GM18873 (cell line): Measurements from ENCODE around the gene CCDC27.

ENCODE experiments used
- ATAC-seq: cut with Tn5 transposase; IDR thresholded peaks from one replicate; pipeline ENCODE4 v1.9.1; 2021; ENCODE audit warnings: mild to moderate bottlenecking, moderate library complexity, moderate number of reproducible peaks; ENCODE audit not compliant: unreplicated experiment, low FRiP score

CCDC27 gene

DNA sequence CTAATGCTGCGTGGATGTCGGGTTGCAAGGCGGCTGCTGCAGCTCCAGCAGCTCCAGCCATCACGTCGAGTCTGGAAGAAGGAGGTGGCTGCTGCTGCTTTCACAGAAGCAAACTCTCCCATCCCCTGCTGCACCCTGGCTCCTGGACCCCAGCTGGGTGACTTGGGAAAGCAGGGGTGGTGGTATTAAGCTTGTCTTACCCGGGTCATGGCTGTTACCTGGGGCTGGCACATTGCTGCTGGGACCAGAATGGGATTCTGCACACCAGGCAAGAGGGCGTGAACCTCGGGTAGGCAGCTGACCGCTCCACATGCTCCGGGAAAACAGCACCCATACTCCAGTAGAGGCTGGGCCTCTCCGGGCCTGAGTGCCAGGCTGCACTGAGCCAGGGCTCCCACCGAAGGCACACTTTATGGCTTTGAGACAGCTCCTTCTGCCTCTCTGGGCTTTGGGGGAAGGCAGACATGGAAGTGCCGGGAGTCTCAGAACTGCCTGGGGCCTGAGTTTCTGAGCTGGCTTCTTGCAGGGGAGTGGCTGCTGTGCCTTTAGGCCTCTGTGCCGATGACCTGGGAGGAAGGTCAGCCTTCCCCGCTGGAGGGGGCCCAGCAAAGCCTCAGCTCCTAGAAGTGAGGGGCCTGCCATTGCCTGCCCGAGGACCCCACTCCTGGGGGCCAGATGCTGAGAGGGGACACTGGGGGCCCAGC is 21.5 kb downstream of the CCDC27 start:
- ATAC-seq = no peak

DNA sequence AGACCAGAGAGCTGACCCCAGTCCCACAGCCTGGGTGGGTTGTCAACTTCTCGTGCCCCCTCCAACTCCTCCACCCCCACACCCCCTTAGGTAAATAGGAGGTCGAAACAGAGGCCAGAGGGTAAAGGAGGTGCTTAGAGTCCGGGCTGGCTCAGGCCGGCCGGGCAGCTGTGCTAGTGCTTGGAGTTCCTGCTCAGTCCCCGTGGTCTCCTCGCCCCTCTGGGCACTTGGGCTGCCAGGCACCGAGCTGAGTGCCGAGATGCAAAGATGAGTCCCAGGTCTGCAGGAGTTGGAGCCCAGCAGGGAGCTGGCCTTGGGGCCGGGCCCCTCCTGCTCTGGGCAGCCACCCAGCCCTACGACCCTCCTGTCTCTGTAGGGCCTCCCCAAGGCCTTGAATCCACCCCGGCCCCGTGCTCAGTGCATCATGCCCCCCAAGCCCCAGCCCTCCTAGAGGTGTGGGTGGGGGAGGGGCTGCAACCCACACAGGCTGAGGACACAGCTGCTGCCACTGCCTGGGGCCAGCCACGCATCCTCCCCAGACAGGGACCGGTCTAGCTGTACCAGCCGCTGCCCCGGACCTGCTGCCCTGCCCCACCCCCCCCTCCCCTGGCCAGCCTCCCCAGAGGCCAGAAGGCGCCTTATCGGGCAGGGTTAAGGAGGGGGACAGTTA is 22.2 kb downstream of the CCDC27 start:
- no peak for ATAC-seq

DNA sequence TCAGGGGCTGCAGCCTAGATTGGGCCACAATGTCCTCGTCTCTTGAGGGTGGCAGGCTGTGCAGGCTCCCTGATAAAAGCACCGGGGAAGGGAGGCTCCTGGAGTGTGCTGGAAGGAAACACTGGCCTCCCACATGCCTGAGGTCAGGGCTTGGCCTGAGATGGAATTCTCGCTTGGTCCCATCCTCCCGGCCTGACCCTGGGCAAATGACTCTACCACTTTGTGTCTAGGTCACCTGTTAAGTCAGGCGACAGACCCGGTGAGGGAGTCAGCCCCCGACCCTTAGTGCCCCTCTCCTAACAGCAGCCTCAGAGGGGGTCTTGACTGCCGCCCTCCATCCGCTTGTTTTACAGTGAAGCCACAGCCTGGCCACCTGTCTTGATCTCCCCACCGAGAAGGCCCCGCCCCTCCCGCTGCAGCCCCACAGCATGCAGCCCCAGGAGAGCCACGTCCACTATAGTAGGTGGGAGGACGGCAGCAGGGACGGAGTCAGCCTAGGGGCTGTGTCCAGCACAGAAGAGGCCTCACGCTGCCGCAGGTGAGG is 22.8 kb downstream of the CCDC27 start:
- ATAC-seq = no peak

DNA sequence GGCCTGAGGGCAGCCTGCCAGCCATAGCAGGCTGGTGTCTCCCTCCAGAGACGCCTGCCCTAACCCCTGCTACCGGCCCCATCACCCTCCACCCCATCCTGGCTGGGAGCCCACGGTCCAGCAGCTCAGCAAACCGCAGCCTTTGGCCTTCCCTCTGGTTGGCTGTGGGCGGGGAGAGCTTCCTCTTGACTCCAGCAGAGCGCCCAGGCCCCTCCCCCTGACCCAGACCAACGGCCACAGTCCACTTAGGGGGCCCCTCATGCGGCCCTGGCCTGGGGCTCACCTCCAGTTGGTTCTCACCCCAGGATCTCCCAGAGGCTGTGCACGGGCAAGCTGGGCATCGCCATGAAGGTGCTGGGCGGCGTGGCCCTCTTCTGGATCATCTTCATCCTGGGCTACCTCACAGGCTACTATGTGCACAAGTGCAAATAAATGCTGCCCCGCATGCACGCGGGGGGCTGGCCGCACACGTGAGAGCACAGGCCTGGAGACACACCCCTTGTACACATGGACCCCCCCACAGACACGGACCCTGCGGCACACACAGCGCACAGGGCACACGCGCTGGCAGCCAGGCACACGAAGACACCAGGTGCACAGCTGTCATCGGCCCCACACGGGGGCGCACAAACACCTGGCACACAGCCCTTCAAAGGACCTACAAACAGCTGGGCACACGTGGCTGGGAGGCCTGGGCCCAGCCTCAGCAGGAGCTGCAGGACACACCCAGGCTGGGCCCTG is 23.4 kb downstream of the CCDC27 start:
- no peak for ATAC-seq

DNA sequence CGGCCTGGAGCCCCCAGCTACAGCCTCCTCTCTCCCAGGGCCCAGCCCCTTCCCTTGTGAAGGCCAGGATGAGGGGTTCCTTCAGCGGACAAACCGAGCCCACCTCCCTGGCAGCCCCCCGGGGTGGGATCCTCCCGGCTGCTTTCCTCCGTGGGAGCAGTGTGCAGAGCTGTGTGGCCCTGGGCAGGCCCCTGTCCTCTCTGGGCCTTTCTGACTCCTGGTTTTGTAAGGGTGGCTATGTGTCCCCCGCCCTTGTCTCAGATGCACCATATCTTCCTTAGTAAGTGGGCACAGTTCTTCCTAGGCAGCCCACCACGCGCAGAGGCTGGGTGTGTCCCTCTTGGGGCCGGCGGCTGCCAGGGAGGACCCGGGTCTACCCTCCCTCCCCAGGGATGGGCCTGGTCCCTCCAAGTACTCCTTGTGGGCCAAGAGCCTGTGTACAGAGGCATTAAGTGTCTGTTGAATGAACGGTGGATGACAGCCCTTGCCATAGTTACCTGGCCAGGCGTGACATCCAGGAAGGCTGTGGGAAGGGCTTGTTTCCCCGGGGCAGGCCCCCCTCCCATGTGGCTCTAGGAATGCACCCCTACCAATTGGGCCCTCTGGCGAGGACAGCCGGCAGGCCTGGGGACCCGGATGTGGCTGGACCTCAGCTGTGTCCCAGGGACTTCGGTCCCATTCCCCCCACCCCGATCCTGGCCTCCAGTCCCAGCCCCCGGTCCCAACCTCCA is 24.1 kb downstream of the CCDC27 start:
- ATAC-seq = no peak

DNA sequence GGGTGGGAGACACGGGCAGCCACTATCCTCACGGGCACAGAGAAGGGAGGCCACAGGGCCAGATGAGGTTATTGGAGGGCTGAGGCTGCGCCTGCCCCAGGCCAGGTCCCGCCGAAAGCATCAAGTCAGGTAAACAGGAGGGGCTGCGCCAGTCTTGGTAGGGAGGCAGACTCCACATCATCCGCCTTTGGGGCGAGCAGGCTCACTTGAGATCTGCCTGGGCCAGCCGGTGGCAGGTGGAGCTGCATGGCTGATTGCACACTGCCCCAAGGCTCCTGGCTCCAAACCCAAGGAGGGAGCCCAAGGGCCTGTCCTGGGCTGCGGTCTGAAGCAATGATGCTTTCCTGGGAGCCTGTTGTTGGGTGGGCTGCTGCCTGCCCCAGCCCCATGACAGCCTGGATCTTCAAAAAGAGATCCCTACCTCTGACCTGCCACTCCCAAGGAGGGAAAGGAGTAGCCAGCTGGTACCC is 24.9 kb downstream of the CCDC27 start:
- ATAC-seq = no peak

DNA sequence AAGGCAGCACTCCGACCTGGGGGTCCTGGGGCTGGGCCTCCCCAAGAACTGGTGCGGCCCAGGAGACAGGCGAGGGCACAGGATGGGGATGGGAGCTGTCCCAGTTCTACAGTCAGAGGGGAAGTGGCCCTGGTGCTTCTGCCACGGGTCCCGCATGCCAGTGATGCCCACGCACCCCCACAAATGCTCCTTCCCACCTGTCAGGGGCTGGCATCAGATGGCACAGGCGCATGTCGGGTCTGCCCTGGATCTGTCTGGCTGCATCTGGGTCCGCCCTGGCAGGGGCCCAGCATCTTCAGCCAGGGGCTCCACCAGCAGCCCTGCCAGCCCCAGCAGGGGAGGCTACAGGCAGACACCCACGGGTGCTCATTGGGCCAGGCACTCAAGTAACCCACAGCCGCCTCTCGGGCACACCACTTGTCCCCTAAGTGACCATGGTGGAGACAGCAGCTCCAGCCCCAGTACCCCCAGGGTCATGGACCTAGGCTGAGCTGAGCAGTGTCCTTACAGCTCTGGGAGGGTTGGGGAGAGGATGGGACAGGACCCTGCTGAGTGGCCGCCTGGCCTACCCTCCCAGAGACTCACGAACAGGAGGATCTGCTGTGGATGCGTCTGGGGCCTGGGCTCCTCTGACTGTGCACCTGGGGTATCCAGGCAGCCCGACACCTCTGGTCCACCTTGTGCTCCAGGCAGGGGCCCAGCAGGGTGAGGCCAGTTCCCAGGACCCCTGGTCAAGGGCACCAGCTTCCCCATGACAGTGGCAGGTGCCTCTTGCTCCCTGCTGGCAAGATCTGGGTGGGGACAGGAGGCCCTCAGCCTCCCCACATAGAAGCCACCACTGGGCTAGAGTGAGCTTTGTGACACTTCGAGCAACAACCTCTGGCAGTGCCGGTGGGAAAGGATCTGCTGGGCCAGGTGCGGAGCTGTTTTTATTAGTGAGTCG is 25.7 kb downstream of the CCDC27 start:
- no peak for ATAC-seq

DNA sequence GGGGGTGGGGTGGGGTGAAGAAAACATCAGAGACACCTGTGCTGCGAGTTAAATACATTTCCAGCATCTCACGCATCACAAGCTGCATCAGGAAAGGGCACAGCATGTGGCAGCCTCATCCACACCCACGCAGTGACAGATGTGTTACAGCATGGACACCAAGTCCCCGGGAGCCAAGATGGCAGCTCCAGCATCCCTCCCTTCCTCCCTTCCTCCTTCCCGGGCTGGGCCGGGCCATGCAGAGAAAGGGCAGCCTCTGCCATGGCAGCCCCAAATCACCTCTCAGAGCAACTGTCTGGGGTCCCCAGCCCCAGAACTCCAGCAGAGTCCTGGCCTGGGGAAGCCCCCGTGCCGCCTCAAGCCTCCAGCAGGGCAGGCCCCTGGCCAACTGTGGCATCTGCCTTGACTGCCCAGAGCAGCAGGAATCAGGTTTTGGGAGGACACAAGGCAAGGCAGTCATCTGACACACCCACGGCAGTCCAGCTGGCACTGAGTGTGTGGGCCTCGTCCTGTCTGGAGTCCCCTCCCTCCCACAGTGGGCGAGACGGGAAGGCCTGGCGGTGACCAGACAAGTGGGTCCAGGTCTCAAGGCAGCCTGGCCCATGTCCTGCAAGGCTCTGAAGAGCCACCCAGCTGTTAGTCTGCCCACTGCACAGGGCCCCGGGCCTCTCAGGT is 26.5 kb downstream of the CCDC27 start:
- ATAC-seq = no peak

DNA sequence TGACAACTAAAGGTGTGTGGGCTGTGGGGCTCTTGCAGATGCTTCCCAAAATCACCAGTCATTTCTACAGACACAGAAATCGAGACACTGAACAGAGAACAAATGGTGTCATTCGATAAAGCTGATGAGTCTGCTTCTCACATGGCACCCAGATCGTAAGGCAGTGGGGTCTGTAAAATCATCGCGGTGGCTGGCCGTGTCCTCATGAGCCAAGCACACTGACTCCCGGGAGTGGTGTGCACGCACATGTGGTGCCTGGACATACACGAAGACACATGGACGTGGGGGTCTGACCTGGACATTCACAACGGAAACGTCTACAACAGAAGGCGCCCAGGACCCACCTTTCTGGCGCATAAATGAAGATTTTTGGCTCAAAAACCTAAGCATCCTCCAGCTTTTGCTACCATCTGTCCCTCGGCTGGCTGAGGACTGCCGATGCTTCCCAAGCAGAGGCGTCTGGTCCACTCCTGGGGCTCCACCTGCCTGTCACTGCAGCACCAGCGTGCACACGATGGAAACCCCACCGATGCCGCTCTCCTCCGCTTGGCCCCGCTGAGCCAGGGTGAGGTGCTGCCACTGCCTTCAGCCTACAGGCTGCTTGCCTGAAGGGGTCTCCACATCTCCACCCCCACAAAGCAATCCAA is 27.1 kb downstream of the CCDC27 start:
- ATAC-seq = no peak

DNA sequence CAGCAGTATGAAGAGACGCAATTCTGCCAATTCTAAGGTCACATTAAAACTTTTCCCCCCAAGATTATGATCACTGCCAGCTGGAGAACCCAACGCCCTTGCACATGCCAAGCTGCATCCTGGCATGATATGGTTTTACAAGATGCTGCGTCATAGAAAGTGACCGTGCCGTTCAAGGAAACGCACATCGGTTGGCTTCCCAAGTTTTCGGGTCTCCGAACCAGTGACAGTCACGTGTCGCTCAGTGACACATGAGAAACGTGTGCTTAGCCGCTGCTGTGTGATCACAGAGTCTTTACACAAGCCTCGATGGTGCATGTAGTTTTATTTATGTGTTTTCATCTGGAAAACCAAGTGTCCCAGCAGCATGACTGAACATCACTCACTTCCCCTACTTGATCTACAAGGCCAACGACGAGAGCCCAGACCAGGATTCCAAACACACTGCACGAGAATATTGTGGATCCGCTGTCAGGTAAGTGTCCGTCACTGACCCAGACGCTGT is 27.7 kb downstream of the CCDC27 start:
- no peak for ATAC-seq

DNA sequence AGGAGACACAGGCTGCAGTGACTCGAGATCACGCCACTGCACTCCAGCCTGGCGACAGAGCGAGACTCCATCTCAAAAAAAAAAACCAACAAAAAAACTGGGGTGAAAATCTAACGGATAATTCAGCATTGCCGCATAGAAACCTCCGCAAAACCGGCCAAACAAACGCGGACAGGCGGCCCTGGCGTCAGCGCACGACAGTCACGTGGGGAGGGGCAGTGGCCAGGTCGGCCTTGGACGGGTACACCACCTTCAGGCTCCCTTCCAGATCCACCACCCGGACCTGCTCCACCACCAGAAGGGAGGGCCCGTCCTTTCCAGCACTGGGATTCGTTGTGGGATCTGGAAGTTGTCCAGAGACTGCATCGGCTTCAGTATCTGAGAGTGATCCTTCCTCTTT is 28.7 kb downstream of the CCDC27 start:
- ATAC-seq = no peak

DNA sequence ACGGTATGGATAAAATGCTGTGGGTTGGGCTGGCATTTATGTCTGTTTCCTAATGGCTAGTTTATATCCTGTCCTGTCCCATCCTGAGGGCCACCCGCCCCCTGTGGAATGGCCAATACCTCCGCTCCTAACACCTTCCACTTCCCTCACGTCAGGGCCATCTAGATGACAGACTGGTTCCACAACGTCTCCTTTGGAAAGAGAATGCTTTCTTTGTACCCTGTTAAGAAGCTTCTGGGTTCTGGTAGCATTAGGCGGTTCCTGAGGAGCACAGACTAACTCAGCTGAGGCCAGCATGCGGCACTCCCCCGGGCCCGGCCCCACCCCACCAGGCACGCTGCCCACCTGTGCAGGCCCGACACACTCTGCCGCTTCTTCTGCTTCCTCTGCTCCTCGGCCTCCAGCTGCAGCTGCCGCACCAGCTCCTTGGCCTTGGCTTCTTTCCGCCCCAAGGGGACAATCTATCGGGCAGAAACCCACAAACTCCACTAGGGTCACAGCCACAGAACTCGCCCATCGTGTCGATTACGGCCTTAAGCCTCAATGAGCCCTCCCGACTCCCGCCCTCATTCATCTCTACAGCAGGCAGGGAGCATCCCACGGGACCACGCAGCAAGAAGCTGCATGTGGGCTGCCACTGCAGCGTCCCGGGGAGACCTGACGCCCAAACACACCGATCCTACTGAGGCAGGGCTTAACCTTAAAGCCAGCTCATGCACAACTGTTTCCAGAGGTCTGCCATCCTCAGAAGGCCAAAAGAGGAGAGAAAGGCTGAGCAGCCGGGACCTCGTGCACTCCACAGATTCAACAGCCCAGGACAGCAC is 31.6 kb downstream of the CCDC27 start:
- ATAC-seq = no peak

DNA sequence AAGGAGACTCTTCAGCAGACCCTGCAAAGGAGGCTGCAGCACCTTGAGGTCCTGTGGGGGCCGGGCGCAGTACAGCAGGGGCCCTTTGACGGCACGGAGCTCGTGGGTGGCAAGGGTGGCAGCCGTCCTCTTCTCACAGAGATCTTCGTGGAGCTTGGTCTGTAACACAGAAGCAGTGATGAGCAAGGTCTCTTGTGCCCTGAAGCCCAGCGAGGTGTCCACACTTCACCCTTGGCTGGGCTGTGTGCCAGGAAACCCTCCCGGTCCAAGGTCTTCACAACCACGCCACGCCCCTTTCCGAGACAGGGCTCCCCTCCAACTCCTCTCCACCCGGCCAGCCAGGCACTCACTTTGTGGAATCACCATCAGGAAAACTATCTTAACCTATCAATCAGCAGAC is 32.8 kb downstream of the CCDC27 start:
- no peak for ATAC-seq

DNA sequence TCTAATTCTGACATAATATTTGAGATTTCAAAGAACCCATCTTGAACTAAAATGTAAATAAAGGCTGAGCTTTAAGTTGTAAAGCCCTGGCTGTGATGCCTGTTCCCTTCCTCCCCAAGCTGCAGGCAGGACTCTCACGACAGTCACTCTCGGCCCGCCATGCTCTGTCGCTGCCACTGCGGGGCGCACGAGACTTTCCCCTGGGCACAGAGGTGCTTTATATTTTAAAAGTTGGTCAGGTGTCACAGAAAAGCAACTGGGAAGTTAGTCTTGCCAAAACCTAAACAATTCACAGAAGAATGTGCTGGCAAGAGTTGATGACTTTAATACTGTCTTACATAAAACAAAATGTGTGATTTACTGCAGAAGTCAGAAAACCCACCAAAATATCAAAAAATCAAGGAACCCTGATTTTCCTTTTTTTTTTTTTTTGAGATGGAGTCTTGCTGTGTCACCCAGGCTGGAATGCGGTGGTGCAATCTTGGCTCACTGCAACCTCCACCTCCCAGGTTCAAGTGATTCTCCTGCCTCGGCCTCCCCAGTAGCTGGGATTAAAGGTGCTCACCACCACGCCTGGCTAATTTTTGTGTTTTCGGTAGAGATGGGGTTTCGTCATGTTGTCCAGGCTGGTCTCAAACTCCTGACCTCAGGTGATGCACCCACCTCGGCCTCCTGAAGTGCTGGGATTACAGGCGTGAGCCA is 33.4 kb downstream of the CCDC27 start:
- ATAC-seq = no peak

DNA sequence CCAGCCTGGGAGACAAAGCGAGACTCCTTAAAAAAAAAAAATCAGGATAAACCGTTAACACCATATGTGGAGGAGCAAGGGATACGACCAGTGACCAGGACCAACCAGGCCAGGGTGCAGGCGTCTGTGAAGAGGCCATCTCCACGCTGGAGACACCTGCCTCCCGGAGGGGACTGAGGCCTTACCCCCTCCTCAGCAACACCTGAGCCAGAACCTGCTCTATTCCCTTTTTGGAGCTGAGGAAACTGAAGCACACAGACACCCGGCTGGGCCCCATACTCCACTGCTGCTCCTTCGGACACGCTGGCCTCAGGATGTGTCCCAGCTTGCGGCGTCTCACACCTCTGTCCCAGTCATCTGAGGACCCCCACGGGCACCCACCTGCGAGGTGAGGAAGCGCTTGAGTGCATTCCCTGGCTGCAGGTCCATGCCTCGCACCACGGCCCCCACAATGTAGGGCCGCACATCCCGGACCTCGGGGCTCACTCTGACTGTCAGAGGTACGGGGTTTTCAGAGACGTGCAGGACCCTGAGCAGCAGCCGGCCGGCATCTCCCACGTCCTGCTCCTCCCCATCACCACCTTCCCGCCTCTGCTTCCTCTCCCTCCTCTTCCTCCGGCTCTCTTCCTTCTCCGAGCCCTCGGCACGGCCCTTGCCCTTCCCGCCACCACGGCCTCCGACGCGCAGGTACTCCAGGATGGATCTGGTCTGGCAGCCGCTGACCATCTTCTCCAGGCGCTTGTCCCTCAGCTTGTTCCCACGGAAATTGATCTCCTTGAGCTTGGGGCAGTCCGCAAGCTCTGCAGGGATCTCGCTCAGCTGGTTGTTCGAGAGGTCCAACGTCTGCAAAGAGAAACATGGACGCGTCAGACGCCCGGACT is 34.5 kb downstream of the CCDC27 start:
- ATAC-seq = no peak

DNA sequence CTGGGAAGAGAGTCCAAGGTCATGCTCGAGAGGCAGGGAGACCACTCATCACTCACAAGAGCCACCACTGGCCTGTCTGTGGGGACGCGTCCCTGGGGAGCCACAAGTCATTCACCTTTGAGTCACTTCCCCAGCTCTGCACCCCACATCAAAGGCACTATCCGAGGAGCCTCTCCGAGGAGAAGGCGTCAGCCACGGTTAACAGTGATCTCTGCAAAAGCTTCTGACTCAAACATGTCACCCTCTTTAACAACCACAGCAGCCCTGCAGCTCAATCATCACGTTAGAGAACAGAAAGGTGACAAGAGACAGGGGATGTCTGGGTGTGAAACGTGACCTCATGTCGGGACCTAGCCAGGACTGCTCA is 35.1 kb downstream of the CCDC27 start:
- no peak for ATAC-seq
